Lung (tissue), 12 donors: ENCODE data around the gene PACRG. TPM values are rescaled to one million over a fixed set of nuclear protein-coding genes. Genes with fewer than 3 reads are reported as not detected.

Experiments used
- ATAC-seq: fragments of 200-7000 bp; cut with Tn5 transposase; one replicate; pipeline ENCODE4 v1.9.1; 2020; ENCODE audit warnings: moderate number of reproducible peaks; ENCODE audit not compliant: insufficient read depth, low FRiP score
- DNase-seq, 3 donors: peaks; one replicate each; pipeline ENCODE4 v3.0.0-alpha.2; 2013 to 2017
- H3K27ac ChIP-seq, 2 donors: one replicate each; pipeline ENCODE4 v1.5.1; 2013; ENCODE audit warnings: mild to moderate bottlenecking in 2 of 2, moderate library complexity in 2 of 2, control low read depth in 1 of 2, inconsistent platforms in 1 of 2, low read depth in 1 of 2, low read length in 1 of 2
- H3K27me3 ChIP-seq, 3 donors: one replicate each; pipeline ENCODE4 v1.5.1; 2013; ENCODE audit warnings: low read length in 2 of 3; ENCODE audit not compliant: control insufficient read depth in 3 of 3, insufficient read depth in 3 of 3
- H3K36me3 ChIP-seq, 4 donors: one replicate each; pipeline ENCODE4 v1.5.1; 2013; ENCODE audit warnings: low read length in 4 of 4, mild to moderate bottlenecking in 1 of 4, moderate library complexity in 1 of 4; ENCODE audit not compliant: control insufficient read depth in 4 of 4, insufficient read depth in 4 of 4
- H3K4me1 ChIP-seq, 5 donors: one replicate each; pipeline ENCODE4 v1.5.1; 2013; ENCODE audit warnings: low read length in 5 of 5, mild to moderate bottlenecking in 2 of 5, moderate library complexity in 1 of 5; ENCODE audit not compliant: control insufficient read depth in 5 of 5, insufficient read depth in 5 of 5
- H3K4me3 ChIP-seq: one replicate; pipeline ENCODE4 v1.5.1; 2013; ENCODE audit warnings: mild to moderate bottlenecking, control low read depth, moderate library complexity
- H3K9ac ChIP-seq, 2 donors: one replicate each; pipeline ENCODE4 v1.5.1; 2013; ENCODE audit warnings: low read length in 2 of 2, control low read depth in 1 of 2; ENCODE audit not compliant: insufficient read depth in 1 of 2
- H3K9me3 ChIP-seq, 4 donors: one replicate each; pipeline ENCODE4 v1.5.1; 2013; ENCODE audit warnings: low read length in 3 of 4, mild to moderate bottlenecking in 1 of 4, moderate library complexity in 1 of 4; ENCODE audit not compliant: control insufficient read depth in 4 of 4, insufficient read depth in 3 of 4
- CTCF ChIP-seq: IDR thresholded peaks from 2 replicates; pipeline ENCODE4 v1.5.1; 2012; ENCODE audit warnings: mild to moderate bottlenecking; ENCODE audit errors: control extremely low read depth, extremely low read depth
- WGBS, 2 donors: extraction: QIAGEN DNeasy Blood & Tissue Kit; methylation state at CpG; one replicate each; pipeline ENCODE4 v1.1.7; 2013; 5-methylcytosine and 5-hydroxymethylcytosine counted together
- polyA plus RNA-seq, 2 donors: library from polyadenylated mRNA; stranded (reverse); fragments of 200-250 nt; gene quantifications; one replicate each; pipeline ENCODE4 v1.2.1, GENCODE V29; 2013
- total RNA-seq, 2 donors: library from RNA; depleted of rRNA in 1 of 2; stranded (reverse); fragments of >200 nt in 1 of 2; gene quantifications; one replicate each; pipeline ENCODE4 v1.2.1, GENCODE V29; 2014 to 2021
- donor health status: control.
- donor health status: control.
- donor health status: Bipolar disorder and iron deficiency.
- donor health status: healthy.
- donor health status: DM: yes; HTN: yes; CAD: no.

PACRG gene
- total and polyA plus RNA-seq, 4 donors = 3.8 to 26.6 (median 7.4) TPM

- Histone ChIP-seq H3K4me3 (no peak overlapping the region), H3K27ac (no peak overlapping the region), H3K4me1 (peaks cover 0 to 3% (median 0%) of the 10 kb centered on the region in 5 donors), H3K27me3 (no peaks in the 10 kb centered on the region), H3K9ac (no peak overlapping the region), H3K36me3 (no peaks in the 10 kb centered on the region), H3K9me3 (no peaks in the 10 kb centered on the region)
- DNase-seq (no peak), ATAC-seq (no peak)
- TF ChIP-seq CTCF = no peak
- WGBS, 2 donors = 92 to 93% methylated on average over 10 of the region's 10 CpGs
Observed at GRCh38 chr6:163226836-163227485, 499.2 kb downstream of the PACRG start.

- H3K27me3 ChIP-seq = no peaks in the 10 kb centered on the region
- no peak for TF ChIP-seq CTCF
- no peaks in the 10 kb centered on the region for H3K9me3 ChIP-seq
- no peaks in the 10 kb centered on the region for H3K36me3 ChIP-seq
- H3K27ac ChIP-seq = no peak overlapping the region
- 83 to 89% methylated on average over 1 of the region's 1 CpG for WGBS, 2 donors
- DNase-seq (no peak), ATAC-seq (no peak)
- H3K4me3 ChIP-seq = no peak overlapping the region
- peaks cover 0 to 3% (median 0%) of the 10 kb centered on the region in 5 donors for H3K4me1 ChIP-seq
- H3K9ac ChIP-seq = no peak overlapping the region
Observed at GRCh38 chr6:163228041-163228440, 500.3 kb downstream of the PACRG start.

GRCh38 chr6:163229050-163229449 lies 501.3 kb downstream of the PACRG start:
- DNase-seq = no peak
- Histone ChIP-seq H3K4me3 (no peak overlapping the region), H3K27me3 (no peaks in the 10 kb centered on the region), H3K27ac (no peak overlapping the region), H3K9ac (no peak overlapping the region), H3K9me3 (no peaks in the 10 kb centered on the region), H3K4me1 (peaks cover 0 to 3% (median 0%) of the 10 kb centered on the region in 5 donors), H3K36me3 (no peaks in the 10 kb centered on the region)
- ATAC-seq = no peak
- TF ChIP-seq CTCF = no peak
- 82 to 84% methylated on average over 2 of the region's 2 CpGs for WGBS, 2 donors

GRCh38 chr6:163230901-163231300 lies 503.1 kb downstream of the PACRG start:
- H3K27me3 ChIP-seq = no peaks in the 10 kb centered on the region
- TF ChIP-seq CTCF = no peak
- no peaks in the 10 kb centered on the region for H3K36me3 ChIP-seq
- WGBS, 2 donors = 94% methylated on average over 9 of the region's 9 CpGs
- no peak overlapping the region for H3K9ac ChIP-seq
- no peak for ATAC-seq
- no peak overlapping the region for H3K4me3 ChIP-seq
- peak overlapping the region in 1 of 2 donors; percentile 37 for H3K27ac ChIP-seq
- peaks cover 0 to 3% (median 0%) of the 10 kb centered on the region in 5 donors for H3K4me1 ChIP-seq
- DNase-seq = no peak
- H3K9me3 ChIP-seq = no peaks in the 10 kb centered on the region
